LNCaP clone FGC (cell line): ENCODE data around the gene HNRNPF.

ENCODE experiments used
- DNase-seq: peaks from one replicate; pipeline ENCODE4 v3.0.0-alpha.2; 2011; ENCODE audit warnings: low read depth
- H3K4me3 ChIP-seq: 2 replicates; pipeline ENCODE4 v1.5.1; 2011; ENCODE audit warnings: mild to moderate bottlenecking, low read depth, low read length, control low read depth
- CTCF ChIP-seq: IDR thresholded peaks from 2 replicates; pipeline ENCODE4 v1.5.1; 2012; ENCODE audit warnings: mild to moderate bottlenecking; ENCODE audit not compliant: control insufficient read depth, insufficient read depth; ENCODE audit errors: extremely low read depth

HNRNPF gene

GRCh38 chr10:43407576-43408330 is 1.2 kb downstream of the HNRNPF start:
- peak overlapping the region; percentile 97 for H3K4me3 ChIP-seq
- peak; percentile 18; the same call in 1 of the 2 replicates for TF ChIP-seq CTCF
- DNase-seq: peak; percentile 77

- no peak for TF ChIP-seq CTCF
- H3K4me3 ChIP-seq: peak overlapping the region; percentile 97
- DNase-seq: no peak
These were observed 1.8 kb downstream of the HNRNPF start for GRCh38 chr10:43407148-43407575.

- DNase-seq: no peak
- H3K4me3 ChIP-seq: no peak overlapping the region
These were observed 4.3 kb downstream of the HNRNPF start for GRCh38 chr10:43404704-43405084.

GRCh38 chr10:43403911-43404703 is 4.9 kb downstream of the HNRNPF start:
- no peak for TF ChIP-seq CTCF
- no peak overlapping the region for H3K4me3 ChIP-seq
- no peak for DNase-seq

More at GRCh38 chr10:43404704-43405084, 4.3 kb downstream of the HNRNPF start:
- TF ChIP-seq CTCF: no peak

- DNase-seq: no peak
- TF ChIP-seq CTCF: no peak
- H3K4me3 ChIP-seq: no peak overlapping the region
These were observed 6.0 kb downstream of the HNRNPF start for GRCh38 chr10:43402880-43403452.

GRCh38 chr10:43402176-43402575 is 6.8 kb downstream of the HNRNPF start:
- no peak for TF ChIP-seq CTCF
- H3K4me3 ChIP-seq: no peak overlapping the region
- DNase-seq: no peak
